GM12892 (cell line): ENCODE measurements around the gene CAPN5.

Experiments used
- POLR2A ChIP-seq: IDR thresholded peaks from 2 replicates; pipeline ENCODE4 v1.6.1; 2011; ENCODE audit warnings: low read depth, low read length, control low read depth
- POLR2AphosphoS5 ChIP-seq: IDR thresholded peaks from 2 replicates; pipeline ENCODE4 v1.6.1; 2011; ENCODE audit warnings: low read depth, low read length, control low read depth
- TAF1 ChIP-seq: IDR thresholded peaks from 2 replicates; pipeline ENCODE4 v1.6.1; 2011; ENCODE audit warnings: low read depth, mild to moderate bottlenecking, control low read depth, low read length, borderline replicate concordance

GRCh38 chr11:77052518-77052917 lies 14.3 kb upstream of the CAPN5 start:
- TF ChIP-seq POLR2AphosphoS5 (no peak), POLR2A (no peak), TAF1 (no peak)
